B cell (primary cell): Measurements from ENCODE around the gene KBTBD12. TPM values are rescaled to one million over a fixed set of nuclear protein-coding genes. Genes with fewer than 3 reads are reported as not detected.

Source experiments
- ATAC-seq: fragments of 200-7000 bp; cut with Tn5 transposase; one replicate; pipeline ENCODE4 v1.10.0; 2021; ENCODE audit warnings: low read depth, mild to moderate bottlenecking, moderate number of reproducible peaks, moderate library complexity
- CTCF ChIA-PET: fragments of 350-600 bp; sonication (Branson Sonifier 250); formaldehyde crosslinking; loops from one replicate; lab custom pipeline; 2021; ENCODE audit warnings: antibody characterized with exemption, inconsistent platforms; lab: Charles Lee
- POLR2A ChIA-PET: fragments of 350-600 bp; sonication (Branson Sonifier 250); formaldehyde crosslinking; loops from one replicate; lab custom pipeline; 2021; ENCODE audit warnings: antibody characterized with exemption; lab: Charles Lee
- DNase-seq: peaks from one replicate; pipeline ENCODE4 v3.0.0; 2013
- H2AFZ ChIP-seq: 2 replicates; pipeline ENCODE4 v1.6.1; 2012; ENCODE audit warnings: mild to moderate bottlenecking, low read depth, low read length; ENCODE audit not compliant: insufficient read depth, poor library complexity, severe bottlenecking
- H3K27ac ChIP-seq, 2 donors: 1 replicate in 1 of 2; 2 replicates in 1 of 2; pipeline ENCODE4 v1.5.1; 2012 to 2013; ENCODE audit warnings: low read length in 2 of 2, mild to moderate bottlenecking in 2 of 2, moderate library complexity in 1 of 2
- H3K27me3 ChIP-seq, 4 experiments: fragments of 200-600 bp in 1 of 4; sonication (generic) in 1 of 4; replicated peaks in 1 of 4; 1 replicate in 2 of 4; 2 replicates in 2 of 4; pipeline versions ENCODE4 v1.6.1 to v1.7.0; 2013 to 2016; ENCODE audit warnings: low read length in 3 of 4, mild to moderate bottlenecking in 2 of 4, mixed read lengths in 1 of 4, moderate library complexity in 1 of 4; ENCODE audit not compliant: insufficient read depth in 4 of 4, control insufficient read depth in 3 of 4; ENCODE audit errors: control extremely low read depth in 1 of 4
- H3K36me3 ChIP-seq, 2 experiments: replicated peaks in 1 of 2; 1 replicate in 1 of 2; 2 replicates in 1 of 2; pipeline versions ENCODE4 v1.6.1 to v1.7.1; 2013; ENCODE audit warnings: low read length in 1 of 2; ENCODE audit not compliant: insufficient read depth in 2 of 2, control insufficient read depth in 1 of 2; ENCODE audit errors: control extremely low read depth in 1 of 2, extremely low read depth in 1 of 2
- H3K4me1 ChIP-seq, 2 donors: fragments of 200-600 bp in 1 of 2; sonication (generic) in 1 of 2; 1 replicate in 1 of 2; 2 replicates in 1 of 2; pipeline versions ENCODE4 v1.5.1 to v1.6.1; 2013 to 2017; ENCODE audit warnings: low read length in 2 of 2; ENCODE audit not compliant: control insufficient read depth in 2 of 2, insufficient read depth in 2 of 2
- H3K4me2 ChIP-seq: replicated peaks from 2 replicates; pipeline ENCODE3; 2012; ENCODE audit warnings: mild to moderate bottlenecking, low read depth, low read length; ENCODE audit not compliant: poor library complexity, severe bottlenecking
- H3K4me3 ChIP-seq, 5 experiments: fragments of 200-600 bp in 1 of 5; sonication (generic) in 1 of 5; 1 replicate in 3 of 5; 2 replicates in 2 of 5; pipeline versions ENCODE4 v1.5.1 to v1.7.0; 2011 to 2016; ENCODE audit warnings: low read length in 4 of 5, mild to moderate bottlenecking in 4 of 5, low read depth in 2 of 5, control low read depth in 1 of 5, moderate library complexity in 1 of 5; ENCODE audit not compliant: insufficient read depth in 1 of 5; ENCODE audit errors: control extremely low read depth in 1 of 5, extremely low read depth in 1 of 5
- H3K79me2 ChIP-seq: fragments of 200-600 bp; sonication (generic); one replicate; pipeline ENCODE4 v1.6.0; 2016; ENCODE audit warnings: low read length; ENCODE audit not compliant: control insufficient read depth, insufficient read depth
- H3K9ac ChIP-seq: fragments of 200-600 bp; sonication (generic); 2 replicates; pipeline ENCODE4 v1.6.1; 2017; ENCODE audit warnings: mild to moderate bottlenecking, low read length, moderate library complexity
- H3K9me3 ChIP-seq, 3 donors: one replicate each; pipeline versions ENCODE4 v1.6.1 to v1.7.1; 2013; ENCODE audit warnings: low read length in 2 of 3; ENCODE audit not compliant: control insufficient read depth in 2 of 3, insufficient read depth in 1 of 3; ENCODE audit errors: control extremely low read depth in 1 of 3
- H4K20me1 ChIP-seq: 2 replicates; pipeline ENCODE4 v1.6.0; 2012; ENCODE audit warnings: mild to moderate bottlenecking, low read length; ENCODE audit not compliant: insufficient read depth, control insufficient read depth, poor library complexity, severe bottlenecking
- H3K27ac Mint-ChIP-seq: one replicate; pipeline ENCODE4 v1.8.0; 2021; ENCODE audit warnings: mixed read lengths
- H3K27me3 Mint-ChIP-seq: one replicate; pipeline ENCODE4 v1.8.0; 2021; ENCODE audit warnings: mixed read lengths
- H3K4me1 Mint-ChIP-seq: one replicate; pipeline ENCODE4 v1.8.0; 2021; ENCODE audit warnings: mixed read lengths
- H3K4me3 Mint-ChIP-seq: one replicate; pipeline ENCODE4 v1.8.0; 2021; ENCODE audit warnings: mixed read lengths
- H3K9me3 Mint-ChIP-seq: one replicate; pipeline ENCODE4 v1.8.0; 2022; ENCODE audit warnings: mixed read lengths; ENCODE audit not compliant: insufficient read depth
- EZH2 ChIP-seq: IDR thresholded peaks from 2 replicates; pipeline ENCODE4 v1.6.1; 2012; ENCODE audit warnings: borderline replicate concordance, low read depth, mild to moderate bottlenecking, moderate library complexity, low read length; ENCODE audit not compliant: insufficient read depth, poor library complexity, severe bottlenecking
- WGBS: methylation state at CpG from one replicate; pipeline ENCODE4 v1.1.5; 2013; ENCODE audit warnings: missing lambda C conversion rate; ENCODE audit not compliant: insufficient coverage; 5-methylcytosine and 5-hydroxymethylcytosine counted together
- intact Hi-C: fragments of 100-400 bp; cut with micrococcal nuclease; formaldehyde crosslinking; loops from one replicate; pipeline ENCODE4 v1.10.0; 2022
- polyA plus RNA-seq: library from polyadenylated mRNA; depleted of rRNA; stranded (reverse); fragments of >200 nt; gene quantifications from 2 replicates; pipeline ENCODE4 v1.2.3, GENCODE V29; 2012
- total RNA-seq, 2 donors: library from RNA; stranded (reverse); fragments of 120-200 nt in 1 of 2; gene quantifications; 1 replicate in 1 of 2; 2 replicates in 1 of 2; pipeline versions ENCODE4 v1.2.3 to v1.2.4, GENCODE V29; 2013 to 2022
- TF ChIP-seq, protein P1 (sequence below): fragments of 200-600 bp; IDR thresholded peaks from one replicate; pipeline ENCODE4 v1.8.0; 2022; ENCODE audit warnings: antibody characterized with exemption, mild to moderate bottlenecking

KBTBD12 gene
- total and polyA plus RNA-seq, 2 donors (not counting 1 experiment from before 2014, with no cell fraction given), result 0.22 TPM; not detected in 1

DNA sequence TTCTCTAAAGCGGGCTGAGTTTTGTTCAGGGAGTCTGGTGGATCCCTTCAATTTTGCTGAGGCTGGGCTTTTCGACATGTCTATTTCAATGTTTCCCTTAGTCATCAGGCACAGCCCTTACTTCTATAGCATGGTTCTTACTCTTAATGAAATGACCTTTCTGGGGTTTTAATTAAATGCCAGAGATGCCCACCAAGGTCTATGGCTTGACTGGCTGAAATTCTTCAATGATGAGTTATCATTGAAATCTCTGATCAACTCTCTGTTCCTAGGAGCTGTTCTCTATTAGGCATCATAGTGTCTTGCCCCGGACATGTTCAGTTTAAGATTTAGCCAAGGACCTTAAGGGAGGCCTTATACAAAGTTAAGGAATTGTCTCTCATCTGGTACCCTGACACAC, 33.4 kb upstream of the KBTBD12 start:
- Histone ChIP-seq H3K27ac (no peak overlapping the region), H3K79me2 (no peaks in the 10 kb centered on the region), H3K36me3 (no peaks in the 10 kb centered on the region), H3K4me3 (no peak overlapping the region), H3K4me2 (no peak overlapping the region), H3K4me1 (no peaks in the 10 kb centered on the region), H2AFZ (no peak overlapping the region), H3K9ac (no peak overlapping the region), H3K9me3 (no peaks in the 10 kb centered on the region), H3K27me3 (no peaks in the 10 kb centered on the region), H4K20me1 (no peaks in the 10 kb centered on the region)
- H3K27me3 Mint-ChIP-seq, result peaks cover 7% of the 10 kb centered on the region
- H3K4me3 Mint-ChIP-seq, result no peak overlapping the region
- no peaks in the 10 kb centered on the region for H3K9me3 Mint-ChIP-seq
- WGBS, result no CpG with 5 or more reads among the region's 3 CpGs
- intact Hi-C loops, result no loop called here
- H3K4me1 Mint-ChIP-seq, result no peaks in the 10 kb centered on the region
- ATAC-seq (no peak), DNase-seq (no peak)
- TF ChIP-seq, protein P1, sequence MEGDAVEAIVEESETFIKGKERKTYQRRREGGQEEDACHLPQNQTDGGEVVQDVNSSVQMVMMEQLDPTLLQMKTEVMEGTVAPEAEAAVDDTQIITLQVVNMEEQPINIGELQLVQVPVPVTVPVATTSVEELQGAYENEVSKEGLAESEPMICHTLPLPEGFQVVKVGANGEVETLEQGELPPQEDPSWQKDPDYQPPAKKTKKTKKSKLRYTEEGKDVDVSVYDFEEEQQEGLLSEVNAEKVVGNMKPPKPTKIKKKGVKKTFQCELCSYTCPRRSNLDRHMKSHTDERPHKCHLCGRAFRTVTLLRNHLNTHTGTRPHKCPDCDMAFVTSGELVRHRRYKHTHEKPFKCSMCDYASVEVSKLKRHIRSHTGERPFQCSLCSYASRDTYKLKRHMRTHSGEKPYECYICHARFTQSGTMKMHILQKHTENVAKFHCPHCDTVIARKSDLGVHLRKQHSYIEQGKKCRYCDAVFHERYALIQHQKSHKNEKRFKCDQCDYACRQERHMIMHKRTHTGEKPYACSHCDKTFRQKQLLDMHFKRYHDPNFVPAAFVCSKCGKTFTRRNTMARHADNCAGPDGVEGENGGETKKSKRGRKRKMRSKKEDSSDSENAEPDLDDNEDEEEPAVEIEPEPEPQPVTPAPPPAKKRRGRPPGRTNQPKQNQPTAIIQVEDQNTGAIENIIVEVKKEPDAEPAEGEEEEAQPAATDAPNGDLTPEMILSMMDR, result no peak
- TF ChIP-seq EZH2, result no peak
- CTCF ChIA-PET, result no interaction called here
- H3K27ac Mint-ChIP-seq, result no peak overlapping the region
- POLR2A ChIA-PET, result no interaction called here

DNA sequence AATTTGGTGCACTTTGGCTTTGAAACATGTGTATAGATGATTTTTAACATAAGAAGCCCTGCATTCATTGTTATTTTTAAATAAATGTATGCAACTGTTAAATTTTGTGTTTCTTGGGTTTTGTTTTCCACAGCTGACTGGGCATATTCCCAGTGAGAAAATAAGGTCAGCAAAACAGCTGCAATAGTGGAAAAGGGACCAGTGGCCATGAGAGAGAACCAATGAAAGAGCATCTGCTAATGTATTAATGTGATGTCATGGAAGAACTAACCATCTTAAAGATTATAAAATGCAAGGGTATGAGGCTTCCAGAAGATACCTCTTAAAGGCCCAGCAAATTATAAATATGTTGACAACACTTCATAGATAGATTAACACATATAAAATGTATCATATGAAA, 31.0 kb upstream of the KBTBD12 start:
- Mint-ChIP-seq H3K27me3 (peaks cover 7% of the 10 kb centered on the region), H3K27ac (no peak overlapping the region), H3K4me3 (no peak overlapping the region), H3K4me1 (no peaks in the 10 kb centered on the region), H3K9me3 (no peaks in the 10 kb centered on the region)
- Histone ChIP-seq H3K9ac (no peak overlapping the region), H3K79me2 (no peaks in the 10 kb centered on the region), H3K27ac (no peak overlapping the region), H4K20me1 (no peaks in the 10 kb centered on the region), H3K27me3 (no peaks in the 10 kb centered on the region), H3K4me2 (no peak overlapping the region), H3K9me3 (no peaks in the 10 kb centered on the region), H2AFZ (no peak overlapping the region), H3K4me3 (no peak overlapping the region), H3K36me3 (no peaks in the 10 kb centered on the region), H3K4me1 (no peaks in the 10 kb centered on the region)
- intact Hi-C loops, result no loop called here
- TF ChIP-seq EZH2, result no peak
- TF ChIP-seq, protein P1, result no peak
- CTCF ChIA-PET, result no interaction called here
- DNase-seq (no peak), ATAC-seq (no peak)
- POLR2A ChIA-PET, result no interaction called here
